GM19043 (cell line): ENCODE data around the gene ALG13.
"Not testable (repeated sequence)": the region's sequence is repeated elsewhere in the genome, so short reads cannot be mapped to it uniquely, and the experiment has no call there.

Experiments
- ATAC-seq: cut with Tn5 transposase; IDR thresholded peaks from one replicate; pipeline ENCODE4 v1.9.1; 2021; ENCODE audit warnings: low read depth; ENCODE audit not compliant: unreplicated experiment

Gene ALG13

DNA sequence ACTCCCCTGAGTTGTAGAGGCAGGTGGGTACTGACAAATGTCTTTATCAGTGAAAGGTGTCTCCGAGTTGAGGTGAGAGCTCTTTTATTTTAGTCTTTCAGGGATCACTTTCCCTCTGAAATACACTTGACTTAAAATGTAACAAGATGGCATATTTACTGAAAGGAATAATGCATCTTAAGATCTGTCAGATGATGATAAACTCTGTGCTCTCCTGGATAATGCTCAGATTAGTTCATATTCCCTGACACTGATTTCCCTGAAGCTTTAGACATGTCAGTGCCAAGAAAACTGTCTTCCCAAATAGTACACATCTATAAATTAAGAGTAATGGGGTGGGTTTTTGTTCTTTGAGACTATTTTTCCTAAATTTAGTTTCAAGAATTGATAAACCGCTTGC, 75.5 kb downstream of the ALG13 start:
- ATAC-seq, result no peak

DNA sequence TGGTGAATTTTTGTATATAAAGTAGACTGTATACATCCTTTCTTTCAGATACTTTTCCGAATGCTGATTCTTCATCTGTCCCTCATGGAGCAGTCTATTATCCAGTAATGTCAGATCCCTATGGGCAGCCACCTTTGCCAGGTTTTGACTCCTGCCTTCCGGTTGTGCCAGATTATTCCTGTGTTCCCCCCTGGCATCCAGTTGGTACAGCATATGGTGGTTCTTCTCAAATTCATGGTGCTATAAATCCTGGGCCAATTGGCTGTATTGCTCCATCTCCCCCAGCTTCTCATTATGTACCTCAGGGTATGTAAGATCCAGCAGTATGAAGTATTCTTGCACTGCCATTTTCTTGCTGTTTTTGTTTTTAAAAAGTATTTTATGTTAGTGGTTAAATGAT, 78.7 kb downstream of the ALG13 start:
- ATAC-seq, result no peak

DNA sequence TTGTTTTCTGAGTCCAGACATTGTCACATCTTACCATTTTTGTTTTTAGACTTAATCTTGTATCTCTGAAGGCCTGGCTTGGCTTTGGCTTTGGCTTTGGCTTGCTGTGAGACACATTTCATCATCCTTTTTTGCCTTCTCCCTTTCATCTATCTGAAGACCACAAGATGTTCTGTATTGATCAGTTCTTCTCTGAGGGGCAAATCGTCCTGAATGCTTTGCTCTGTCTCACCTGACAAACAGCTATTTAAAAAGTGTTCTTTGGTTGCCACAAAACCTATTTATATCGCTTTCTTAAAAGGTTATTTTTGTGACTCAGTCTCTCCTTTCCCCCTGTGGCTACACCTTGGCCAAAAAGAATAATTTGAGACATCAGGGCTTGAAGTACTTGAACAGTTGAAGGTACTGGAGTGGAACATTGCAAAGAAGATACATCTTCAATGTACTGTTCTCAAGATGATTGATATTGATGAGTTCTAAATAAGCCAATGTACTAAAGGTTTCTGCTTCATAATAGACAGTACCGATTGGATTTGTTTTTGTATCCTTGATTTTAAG, 80.7 kb downstream of the ALG13 start:
- no peak for ATAC-seq

DNA sequence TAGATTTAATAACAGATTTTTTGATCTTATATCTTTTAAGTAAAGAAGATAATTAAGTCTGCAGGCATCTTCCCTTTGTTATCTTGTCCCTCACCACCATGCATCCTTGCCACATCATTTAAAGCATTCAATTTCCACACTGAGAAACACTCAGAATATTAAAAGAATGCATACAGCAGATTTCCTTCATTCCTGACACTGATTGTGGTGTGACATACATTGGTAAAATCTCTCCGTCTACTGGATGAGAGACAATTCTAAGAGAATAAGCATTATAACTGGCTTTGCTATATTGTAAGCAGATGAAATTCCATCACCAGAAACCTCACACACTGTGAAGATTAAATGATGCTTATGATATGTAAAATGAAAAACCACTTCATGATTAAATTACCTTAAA, 97.6 kb downstream of the ALG13 start:
- no peak for ATAC-seq

DNA sequence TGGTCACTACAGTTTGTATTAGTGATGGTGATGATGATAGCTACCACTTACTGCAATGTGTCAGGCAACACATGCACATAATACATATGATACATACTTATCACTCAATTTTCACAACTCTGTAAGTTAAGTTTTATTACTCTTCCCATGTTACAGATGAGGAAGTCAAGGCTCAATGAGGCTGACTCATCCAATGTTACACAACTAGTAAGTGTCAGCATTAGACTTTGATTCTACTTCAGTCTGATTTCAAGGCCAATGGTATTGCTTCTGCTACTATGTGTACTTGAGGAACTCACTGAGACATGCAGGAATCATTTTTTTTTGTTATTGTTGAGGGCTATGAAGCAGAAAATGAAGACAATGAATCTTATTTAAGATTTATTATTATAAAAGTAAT, 98.6 kb downstream of the ALG13 start:
- ATAC-seq, result no peak

DNA sequence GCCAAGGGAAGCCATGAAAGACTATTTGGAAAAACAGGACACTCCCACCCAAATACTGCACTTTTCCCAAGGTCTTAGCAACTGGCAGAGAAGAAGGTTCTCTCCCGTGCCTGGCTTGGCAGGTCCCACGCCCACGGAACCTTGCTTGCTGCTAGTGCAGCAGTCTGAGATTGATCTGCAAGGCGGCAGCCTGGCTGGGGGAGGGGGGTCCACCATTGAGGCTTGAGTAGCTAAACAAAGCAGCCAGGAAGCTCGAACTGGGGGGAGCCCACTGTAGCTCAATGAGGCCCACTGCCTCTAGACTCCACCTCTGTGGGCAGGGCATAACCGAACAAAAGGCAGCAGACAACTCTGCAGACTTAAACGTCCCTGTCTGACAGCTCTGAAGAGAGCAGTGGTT, 103.7 kb downstream of the ALG13 start:
- no peak for ATAC-seq

DNA sequence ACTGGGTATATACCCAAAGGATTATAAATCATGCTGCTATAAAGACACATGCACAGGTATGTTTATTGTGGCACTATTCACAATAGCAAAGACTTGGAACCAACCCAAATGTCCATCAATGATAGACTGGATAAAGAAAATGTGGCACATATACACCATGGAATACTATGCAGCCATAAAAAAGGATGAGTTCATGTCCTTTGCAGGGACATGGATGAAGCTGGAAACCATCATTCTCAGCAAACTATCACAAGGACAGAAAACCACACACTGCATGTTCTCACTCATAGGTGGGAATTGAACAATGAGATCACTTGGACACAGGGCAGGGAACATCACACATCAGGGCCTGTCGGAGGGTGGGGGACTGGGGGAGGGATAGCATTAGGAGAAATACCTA, 109.1 kb downstream of the ALG13 start:
- ATAC-seq, result not testable (repeated sequence)
